Skin epidermis (tissue), 12 donors: Measurements from ENCODE around the gene HBS1L.

ENCODE experiments used
- H3K27ac ChIP-seq, 21 experiments: fragments of 200-600 bp; sonication (generic) in 11 of 21; one replicate each; pipeline ENCODE4 v1.5.0; 2020; ENCODE audit warnings: mild to moderate bottlenecking in 3 of 21, inconsistent platforms in 2 of 21, moderate library complexity in 2 of 21
- H3K4me3 ChIP-seq, 7 experiments: fragments of 200-600 bp; sonication (generic) in 2 of 7; one replicate each; pipeline ENCODE4 v1.5.0; 2020; ENCODE audit warnings: inconsistent platforms in 2 of 7, mild to moderate bottlenecking in 2 of 7, moderate library complexity in 1 of 7

HBS1L gene

GRCh38 chr6:134932535-134933470 lies 121.8 kb downstream of the HBS1L start:
- H3K27ac ChIP-seq = no peak overlapping the region
- H3K4me3 ChIP-seq = no peak overlapping the region

- no peak overlapping the region for H3K4me3 ChIP-seq
- no peak overlapping the region for H3K27ac ChIP-seq
Observed at GRCh38 chr6:134932098-134932497, 122.5 kb downstream of the HBS1L start.

GRCh38 chr6:134930463-134930862 lies 124.2 kb downstream of the HBS1L start:
- Histone ChIP-seq H3K4me3 (no peak overlapping the region), H3K27ac (no peak overlapping the region)

- Histone ChIP-seq H3K27ac (no peak overlapping the region), H3K4me3 (no peak overlapping the region)
Observed at GRCh38 chr6:134928151-134928900, 126.3 kb downstream of the HBS1L start.

GRCh38 chr6:134925800-134926199 lies 128.8 kb downstream of the HBS1L start:
- H3K27ac ChIP-seq = no peak overlapping the region
- H3K4me3 ChIP-seq = no peak overlapping the region

GRCh38 chr6:134921721-134922261 lies 132.8 kb downstream of the HBS1L start:
- no peak overlapping the region for H3K27ac ChIP-seq
- no peak overlapping the region for H3K4me3 ChIP-seq

- Histone ChIP-seq H3K4me3 (no peak overlapping the region), H3K27ac (no peak overlapping the region)
Observed at GRCh38 chr6:134921276-134921675, 133.3 kb downstream of the HBS1L start.

- Histone ChIP-seq H3K4me3 (no peak overlapping the region), H3K27ac (no peak overlapping the region)
Observed at GRCh38 chr6:134920422-134920821, 134.2 kb downstream of the HBS1L start.

- no peak overlapping the region for H3K27ac ChIP-seq
- no peak overlapping the region for H3K4me3 ChIP-seq
Observed at GRCh38 chr6:134918418-134918961, 136.1 kb downstream of the HBS1L start.

- H3K4me3 ChIP-seq = no peak overlapping the region
- H3K27ac ChIP-seq = peak overlapping the region in 2 of 21 experiments; percentile 10 to 25
Observed at GRCh38 chr6:134911547-134911946, 143.1 kb downstream of the HBS1L start.

- Histone ChIP-seq H3K27ac (peak overlapping the region in 1 of 21 experiments; percentile 25), H3K4me3 (no peak overlapping the region)
Observed at GRCh38 chr6:134910593-134910935, 144.1 kb downstream of the HBS1L start.
